Heart left ventricle (tissue), 13 donors: ENCODE measurements around the gene CLK4.

Experiments
- POLR2A ChIP-seq, 2 donors: fragments of 450-650 bp; IDR thresholded peaks; one replicate each; pipeline ENCODE4 v1.6.1; 2017; ENCODE audit warnings: antibody characterized with exemption in 2 of 2, mild to moderate bottlenecking in 2 of 2, moderate library complexity in 2 of 2
- TF ChIP-seq, protein P1 (sequence below), 12 donors: fragments of 200-600 bp; sonication (generic) in 4 of 12; IDR thresholded peaks; one replicate each; pipeline versions ENCODE4 v1.5.0 to v1.8.0; 2018 to 2022; ENCODE audit warnings: antibody characterized with exemption in 12 of 12, mild to moderate bottlenecking in 5 of 12
- donor health status: ischemic (EF 13 %, LVEDD 7.1; RV severe dilation, severe dysfunction).
- donor health status: DM: no; HTN: yes; CAD: no.
- donor health status: DM: no; HTN: no; CAD: no.
- donor health status: ischemic (EF 25% LVEDD 6.9; RV normal size, moderate dysfunction).
- donor health status: ischemic (EF 25% LVEDD 5.7; RV mildly dilated, moderate dysfunction).
- donor health status: ischemic (EF 35%, LVEDD 5.7; RV mildly dilated, moderate dysfunction).
- donor health status: nonischemic (EF 11% LVEDD 7.7; RV severe dilation, severe dysfunction).
- donor health status: DM: yes; HTN: yes; CAD: no.
- donor health status: PGD.
- donor health status: ischemic (EF 29% LVEDD 5.4; RV normal size, mild dysfunction).
- donor health status: nonischemic (EF 23%, LVEDD 6.1; RV moderate dilation, normal function).

DNA sequence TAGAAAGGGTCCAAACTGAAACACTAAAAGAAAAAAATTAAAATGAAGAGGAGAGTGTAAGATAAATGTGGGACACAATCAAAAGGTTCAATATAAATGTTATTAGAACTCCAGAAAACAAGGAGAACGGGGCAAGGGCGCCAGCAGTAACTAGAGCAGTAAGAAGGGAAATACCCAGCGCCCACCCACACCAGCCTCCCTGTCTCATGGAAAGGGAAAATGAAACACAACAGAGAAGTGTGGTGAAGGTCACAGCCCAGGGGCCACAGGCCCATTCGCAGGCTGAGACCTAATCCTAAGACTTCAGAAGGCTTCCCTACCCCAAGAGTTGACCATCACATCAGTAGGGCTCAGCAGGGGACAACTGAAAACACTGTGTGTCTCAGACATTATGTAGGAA, 45.8 kb upstream of the CLK4 start:
- TF ChIP-seq, protein P1, sequence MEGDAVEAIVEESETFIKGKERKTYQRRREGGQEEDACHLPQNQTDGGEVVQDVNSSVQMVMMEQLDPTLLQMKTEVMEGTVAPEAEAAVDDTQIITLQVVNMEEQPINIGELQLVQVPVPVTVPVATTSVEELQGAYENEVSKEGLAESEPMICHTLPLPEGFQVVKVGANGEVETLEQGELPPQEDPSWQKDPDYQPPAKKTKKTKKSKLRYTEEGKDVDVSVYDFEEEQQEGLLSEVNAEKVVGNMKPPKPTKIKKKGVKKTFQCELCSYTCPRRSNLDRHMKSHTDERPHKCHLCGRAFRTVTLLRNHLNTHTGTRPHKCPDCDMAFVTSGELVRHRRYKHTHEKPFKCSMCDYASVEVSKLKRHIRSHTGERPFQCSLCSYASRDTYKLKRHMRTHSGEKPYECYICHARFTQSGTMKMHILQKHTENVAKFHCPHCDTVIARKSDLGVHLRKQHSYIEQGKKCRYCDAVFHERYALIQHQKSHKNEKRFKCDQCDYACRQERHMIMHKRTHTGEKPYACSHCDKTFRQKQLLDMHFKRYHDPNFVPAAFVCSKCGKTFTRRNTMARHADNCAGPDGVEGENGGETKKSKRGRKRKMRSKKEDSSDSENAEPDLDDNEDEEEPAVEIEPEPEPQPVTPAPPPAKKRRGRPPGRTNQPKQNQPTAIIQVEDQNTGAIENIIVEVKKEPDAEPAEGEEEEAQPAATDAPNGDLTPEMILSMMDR (IDR thresholded peaks at IDR 0.05): no peak
- no peak for TF ChIP-seq POLR2A (IDR thresholded peaks at IDR 0.05)
